ENCODE measurements around the gene KIF6. TPM values are rescaled to one million over a fixed set of nuclear protein-coding genes. Genes with fewer than 3 reads are reported as not detected.
"Not testable (repeated sequence)": the region's sequence is repeated elsewhere in the genome, so short reads cannot be mapped to it uniquely, and the experiment has no call there.

The KIF6 gene
- polyA plus RNA-seq, 2 donors = 0.08 to 0.20 TPM

- H3K36me3 ChIP-seq (ENCODE audit: control insufficient read depth in 2 of 2, insufficient read depth in 2 of 2, low read length in 1 of 2); H3K27me3 ChIP-seq (ENCODE audit: control insufficient read depth in 1 of 2, insufficient read depth in 2 of 2, low read length in 2 of 2); H3K27ac ChIP-seq (ENCODE audit: low read depth in 2 of 2, low read length in 1 of 2); H3K9me3 ChIP-seq (ENCODE audit: control insufficient read depth in 2 of 2, insufficient read depth in 1 of 2, low read depth in 1 of 2, low read length in 1 of 2); H3K4me1 ChIP-seq (ENCODE audit: control insufficient read depth in 2 of 2, insufficient read depth in 2 of 2, low read length in 1 of 2); H3K4me3 ChIP-seq (ENCODE audit: low read depth in 1 of 2, low read length in 2 of 2): not testable (repeated sequence)
- WGBS, 2 donors = 93 to 95% methylated on average over 4 of the region's 4 CpGs
These were observed 1.9 kb downstream of the KIF6 start for GRCh38 chr6:39723350-39723749.

DNA sequence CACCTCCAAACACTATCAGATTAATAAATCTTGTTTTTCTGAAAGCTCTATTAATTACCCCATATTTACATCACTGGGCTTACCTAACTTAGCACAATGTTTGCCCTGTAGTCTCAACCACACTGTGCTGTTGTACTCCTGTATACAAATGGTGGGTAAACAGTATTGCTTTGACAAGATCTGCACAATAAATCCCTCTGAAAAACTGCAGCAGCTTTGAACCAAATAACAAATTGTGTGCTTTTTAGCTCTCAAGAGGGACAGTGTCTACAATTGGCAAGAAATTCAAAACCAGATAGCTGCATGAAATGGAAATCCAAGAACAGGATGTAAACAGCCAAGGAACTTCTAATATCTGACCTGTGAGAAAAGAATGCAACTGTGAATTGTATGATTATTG lies 10.4 kb downstream of the KIF6 start:
- Histone ChIP-seq H3K27me3 (ENCODE audit: control insufficient read depth in 1 of 2, insufficient read depth in 2 of 2, low read length in 2 of 2) (no peaks in the 10 kb centered on the region), H3K4me3 (ENCODE audit: low read depth in 1 of 2, low read length in 2 of 2) (no peak overlapping the region), H3K4me1 (ENCODE audit: control insufficient read depth in 2 of 2, insufficient read depth in 2 of 2, low read length in 1 of 2) (no peaks in the 10 kb centered on the region), H3K36me3 (ENCODE audit: control insufficient read depth in 2 of 2, insufficient read depth in 2 of 2, low read length in 1 of 2) (no peaks in the 10 kb centered on the region), H3K27ac (ENCODE audit: low read depth in 2 of 2, low read length in 1 of 2) (no peak overlapping the region), H3K9me3 (ENCODE audit: control insufficient read depth in 2 of 2, insufficient read depth in 1 of 2, low read depth in 1 of 2, low read length in 1 of 2) (no peaks in the 10 kb centered on the region)

- no peak overlapping the region for H3K4me3 ChIP-seq (ENCODE audit: low read depth in 1 of 2, low read length in 2 of 2)
- H3K27ac ChIP-seq (ENCODE audit: low read depth in 2 of 2, low read length in 1 of 2) = no peak overlapping the region
- 85 to 90% methylated on average over 2 of the region's 2 CpGs for WGBS, 2 donors
- no peaks in the 10 kb centered on the region for H3K4me1 ChIP-seq (ENCODE audit: control insufficient read depth in 2 of 2, insufficient read depth in 2 of 2, low read length in 1 of 2)
- H3K9me3 ChIP-seq (ENCODE audit: control insufficient read depth in 2 of 2, insufficient read depth in 1 of 2, low read depth in 1 of 2, low read length in 1 of 2) = no peaks in the 10 kb centered on the region
- no peaks in the 10 kb centered on the region for H3K36me3 ChIP-seq (ENCODE audit: control insufficient read depth in 2 of 2, insufficient read depth in 2 of 2, low read length in 1 of 2)
- no peaks in the 10 kb centered on the region for H3K27me3 ChIP-seq (ENCODE audit: control insufficient read depth in 1 of 2, insufficient read depth in 2 of 2, low read length in 2 of 2)
These were observed 17.1 kb downstream of the KIF6 start for GRCh38 chr6:39707962-39708683.

- Histone ChIP-seq H3K9me3 (ENCODE audit: control insufficient read depth in 2 of 2, insufficient read depth in 1 of 2, low read depth in 1 of 2, low read length in 1 of 2) (no peaks in the 10 kb centered on the region), H3K27ac (ENCODE audit: low read depth in 2 of 2, low read length in 1 of 2) (no peak overlapping the region), H3K36me3 (ENCODE audit: control insufficient read depth in 2 of 2, insufficient read depth in 2 of 2, low read length in 1 of 2) (no peaks in the 10 kb centered on the region), H3K4me3 (ENCODE audit: low read depth in 1 of 2, low read length in 2 of 2) (no peak overlapping the region), H3K4me1 (ENCODE audit: control insufficient read depth in 2 of 2, insufficient read depth in 2 of 2, low read length in 1 of 2) (no peaks in the 10 kb centered on the region), H3K27me3 (ENCODE audit: control insufficient read depth in 1 of 2, insufficient read depth in 2 of 2, low read length in 2 of 2) (no peaks in the 10 kb centered on the region)
- WGBS, 2 donors = 45 to 46% methylated on average over 3 of the region's 3 CpGs
These were observed 18.3 kb downstream of the KIF6 start for GRCh38 chr6:39706819-39707335.

DNA sequence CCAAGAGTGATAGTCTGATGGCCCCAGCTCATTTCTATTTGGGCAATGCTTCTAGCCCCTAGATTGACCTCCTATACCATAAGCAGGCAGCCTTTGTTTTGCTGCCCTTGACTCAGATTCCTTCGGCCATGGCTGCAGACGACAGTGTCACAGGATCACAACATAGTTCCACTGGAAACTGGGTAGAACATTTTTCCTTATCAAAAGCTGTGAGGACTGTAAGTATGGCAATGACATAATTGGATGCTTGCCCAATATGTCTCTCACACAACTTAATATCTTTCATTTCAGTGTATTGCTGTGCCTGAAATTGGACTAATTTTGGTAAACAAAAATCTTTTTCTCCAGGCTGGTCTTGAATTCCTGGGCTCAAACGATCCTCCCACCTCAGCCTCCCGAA lies 22.9 kb downstream of the KIF6 start:
- Histone ChIP-seq H3K4me3 (ENCODE audit: low read depth in 1 of 2, low read length in 2 of 2) (no peak overlapping the region), H3K4me1 (ENCODE audit: control insufficient read depth in 2 of 2, insufficient read depth in 2 of 2, low read length in 1 of 2) (no peaks in the 10 kb centered on the region), H3K27ac (ENCODE audit: low read depth in 2 of 2, low read length in 1 of 2) (no peak overlapping the region), H3K36me3 (ENCODE audit: control insufficient read depth in 2 of 2, insufficient read depth in 2 of 2, low read length in 1 of 2) (no peaks in the 10 kb centered on the region), H3K9me3 (ENCODE audit: control insufficient read depth in 2 of 2, insufficient read depth in 1 of 2, low read depth in 1 of 2, low read length in 1 of 2) (no peaks in the 10 kb centered on the region), H3K27me3 (ENCODE audit: control insufficient read depth in 1 of 2, insufficient read depth in 2 of 2, low read length in 2 of 2) (no peaks in the 10 kb centered on the region)
- WGBS, 2 donors = 74 to 84% methylated on average over 4 of the region's 4 CpGs

- Histone ChIP-seq H3K36me3 (ENCODE audit: control insufficient read depth in 2 of 2, insufficient read depth in 2 of 2, low read length in 1 of 2) (no peaks in the 10 kb centered on the region), H3K27ac (ENCODE audit: low read depth in 2 of 2, low read length in 1 of 2) (no peak overlapping the region), H3K27me3 (ENCODE audit: control insufficient read depth in 1 of 2, insufficient read depth in 2 of 2, low read length in 2 of 2) (no peaks in the 10 kb centered on the region), H3K4me3 (ENCODE audit: low read depth in 1 of 2, low read length in 2 of 2) (no peak overlapping the region), H3K9me3 (ENCODE audit: control insufficient read depth in 2 of 2, insufficient read depth in 1 of 2, low read depth in 1 of 2, low read length in 1 of 2) (no peaks in the 10 kb centered on the region), H3K4me1 (ENCODE audit: control insufficient read depth in 2 of 2, insufficient read depth in 2 of 2, low read length in 1 of 2) (no peaks in the 10 kb centered on the region)
- WGBS, 2 donors = 42 to 80% methylated on average over 1 of the region's 1 CpG
These were observed 24.8 kb downstream of the KIF6 start for GRCh38 chr6:39700362-39700761.

GRCh38 chr6:39698789-39699188 lies 26.4 kb downstream of the KIF6 start:
- H3K27me3 ChIP-seq (ENCODE audit: control insufficient read depth in 1 of 2, insufficient read depth in 2 of 2, low read length in 2 of 2) = no peaks in the 10 kb centered on the region
- H3K4me1 ChIP-seq (ENCODE audit: control insufficient read depth in 2 of 2, insufficient read depth in 2 of 2, low read length in 1 of 2) = no peaks in the 10 kb centered on the region
- no peak overlapping the region for H3K27ac ChIP-seq (ENCODE audit: low read depth in 2 of 2, low read length in 1 of 2)
- H3K4me3 ChIP-seq (ENCODE audit: low read depth in 1 of 2, low read length in 2 of 2) = no peak overlapping the region
- no peaks in the 10 kb centered on the region for H3K9me3 ChIP-seq (ENCODE audit: control insufficient read depth in 2 of 2, insufficient read depth in 1 of 2, low read depth in 1 of 2, low read length in 1 of 2)
- WGBS, 2 donors = 82 to 90% methylated on average over 1 of the region's 1 CpG
- H3K36me3 ChIP-seq (ENCODE audit: control insufficient read depth in 2 of 2, insufficient read depth in 2 of 2, low read length in 1 of 2) = no peaks in the 10 kb centered on the region

- Histone ChIP-seq H3K9me3 (ENCODE audit: control insufficient read depth in 2 of 2, insufficient read depth in 1 of 2, low read depth in 1 of 2, low read length in 1 of 2) (no peaks in the 10 kb centered on the region), H3K36me3 (ENCODE audit: control insufficient read depth in 2 of 2, insufficient read depth in 2 of 2, low read length in 1 of 2) (no peaks in the 10 kb centered on the region), H3K27me3 (ENCODE audit: control insufficient read depth in 1 of 2, insufficient read depth in 2 of 2, low read length in 2 of 2) (no peaks in the 10 kb centered on the region), H3K4me3 (ENCODE audit: low read depth in 1 of 2, low read length in 2 of 2) (no peak overlapping the region), H3K27ac (ENCODE audit: low read depth in 2 of 2, low read length in 1 of 2) (no peak overlapping the region), H3K4me1 (ENCODE audit: control insufficient read depth in 2 of 2, insufficient read depth in 2 of 2, low read length in 1 of 2) (no peaks in the 10 kb centered on the region)
- 73 to 75% methylated on average over 4 of the region's 4 CpGs for WGBS, 2 donors
These were observed 28.0 kb downstream of the KIF6 start for GRCh38 chr6:39696986-39697788.

- Histone ChIP-seq H3K36me3 (ENCODE audit: control insufficient read depth in 2 of 2, insufficient read depth in 2 of 2, low read length in 1 of 2) (no peaks in the 10 kb centered on the region), H3K9me3 (ENCODE audit: control insufficient read depth in 2 of 2, insufficient read depth in 1 of 2, low read depth in 1 of 2, low read length in 1 of 2) (no peaks in the 10 kb centered on the region), H3K27me3 (ENCODE audit: control insufficient read depth in 1 of 2, insufficient read depth in 2 of 2, low read length in 2 of 2) (no peaks in the 10 kb centered on the region), H3K4me3 (ENCODE audit: low read depth in 1 of 2, low read length in 2 of 2) (no peak overlapping the region), H3K27ac (ENCODE audit: low read depth in 2 of 2, low read length in 1 of 2) (no peak overlapping the region), H3K4me1 (ENCODE audit: control insufficient read depth in 2 of 2, insufficient read depth in 2 of 2, low read length in 1 of 2) (no peaks in the 10 kb centered on the region)
These were observed 29.8 kb downstream of the KIF6 start for GRCh38 chr6:39695447-39695846.

GRCh38 chr6:39693206-39693605 lies 32.0 kb downstream of the KIF6 start:
- no peaks in the 10 kb centered on the region for H3K9me3 ChIP-seq (ENCODE audit: control insufficient read depth in 2 of 2, insufficient read depth in 1 of 2, low read depth in 1 of 2, low read length in 1 of 2)
- no peaks in the 10 kb centered on the region for H3K36me3 ChIP-seq (ENCODE audit: control insufficient read depth in 2 of 2, insufficient read depth in 2 of 2, low read length in 1 of 2)
- H3K4me3 ChIP-seq (ENCODE audit: low read depth in 1 of 2, low read length in 2 of 2) = no peak overlapping the region
- no peaks in the 10 kb centered on the region for H3K27me3 ChIP-seq (ENCODE audit: control insufficient read depth in 1 of 2, insufficient read depth in 2 of 2, low read length in 2 of 2)
- H3K4me1 ChIP-seq (ENCODE audit: control insufficient read depth in 2 of 2, insufficient read depth in 2 of 2, low read length in 1 of 2) = no peaks in the 10 kb centered on the region
- no peak overlapping the region for H3K27ac ChIP-seq (ENCODE audit: low read depth in 2 of 2, low read length in 1 of 2)
